SK-N-SH (cell line): ENCODE data around the gene DIP2A. TPM values are rescaled to one million over a fixed set of nuclear protein-coding genes. Genes with fewer than 3 reads are reported as not detected.

ENCODE experiments used
- CTCF ChIA-PET: fragments of 300-600, 350-600 bp; formaldehyde crosslinking; extraction: SDS; loops from one replicate; lab custom pipeline; 2021; lab: Yijun Ruan, JAX
- POLR2A ChIA-PET: fragments of 350-600 bp; sonication (Branson Sonifier 250); formaldehyde crosslinking; extraction: SDS; loops from one replicate; lab custom pipeline; 2020; ENCODE audit warnings: antibody characterized with exemption, inconsistent platforms; lab: Yijun Ruan, JAX
- DNase-seq: peaks from one replicate; pipeline ENCODE4 v3.0.0; 2012
- H2AFZ ChIP-seq: fragments of 200-600 bp; sonication (generic); 2 replicates; pipeline ENCODE4 v1.8.1; 2016; ENCODE audit warnings: antibody characterized with exemption, mild to moderate bottlenecking, low read depth
- H3F3A ChIP-seq: fragments of 200-600 bp; sonication (generic); replicated peaks from 2 replicates; pipeline ENCODE3; 2016; ENCODE audit warnings: antibody characterized with exemption, mild to moderate bottlenecking; ENCODE audit not compliant: insufficient read depth
- H3K27ac ChIP-seq, 2 experiments: fragments of 200-500 bp in 1 of 2; fragments of 200-600 bp in 1 of 2; sonication (Bioruptor generic) in 1 of 2; sonication (generic), shearing (Covaris generic) in 1 of 2; 2 replicates each; pipeline versions ENCODE4 v1.5.1 to v1.6.1; 2014 to 2016; ENCODE audit warnings: low read depth in 2 of 2, inconsistent platforms in 1 of 2, low read length in 1 of 2, mild to moderate bottlenecking in 1 of 2, mixed read lengths in 1 of 2
- H3K27me3 ChIP-seq: fragments of 200-600 bp; sonication (generic), shearing (Covaris generic); 2 replicates; pipeline ENCODE4 v1.6.1; 2016; ENCODE audit warnings: mixed run types; ENCODE audit not compliant: insufficient read depth
- H3K36me3 ChIP-seq, 2 experiments: fragments of 200-500 bp in 1 of 2; fragments of 200-600 bp in 1 of 2; sonication (Bioruptor generic) in 1 of 2; sonication (generic) in 1 of 2; replicated peaks in 1 of 2; 2 replicates each; pipeline versions ENCODE3 to v1.5.1; 2014 to 2016; ENCODE audit warnings: low read length in 1 of 2, mild to moderate bottlenecking in 1 of 2; ENCODE audit not compliant: insufficient read depth in 2 of 2, control insufficient read depth in 1 of 2
- H3K4me1 ChIP-seq, 2 experiments: fragments of 200-500 bp in 1 of 2; fragments of 200-600 bp in 1 of 2; sonication (Bioruptor generic) in 1 of 2; sonication (generic), shearing (Covaris generic) in 1 of 2; 2 replicates each; pipeline versions ENCODE4 v1.5.1 to v1.6.1; 2014 to 2016; ENCODE audit warnings: low read depth in 1 of 2, low read length in 1 of 2, mixed run types in 1 of 2; ENCODE audit not compliant: insufficient read depth in 2 of 2, control insufficient read depth in 1 of 2
- H3K4me2 ChIP-seq: fragments of 200-600 bp; sonication (generic), shearing (Covaris generic); 2 replicates; pipeline ENCODE4 v1.6.1; 2017; ENCODE audit warnings: mixed run types
- H3K4me3 ChIP-seq, 2 experiments: fragments of 200-500 bp in 1 of 2; fragments of 200-600 bp in 1 of 2; sonication (Bioruptor generic) in 1 of 2; sonication (generic), shearing (Covaris generic) in 1 of 2; 2 replicates each; pipeline versions ENCODE4 v1.5.1 to v1.8.1; 2014 to 2016; ENCODE audit warnings: low read depth in 2 of 2, inconsistent platforms in 1 of 2, low read length in 1 of 2, mild to moderate bottlenecking in 1 of 2, mixed read lengths in 1 of 2, moderate library complexity in 1 of 2
- H3K79me2 ChIP-seq: fragments of 200-600 bp; sonication (generic); 2 replicates; pipeline ENCODE4 v1.8.1; 2017; ENCODE audit warnings: mild to moderate bottlenecking; ENCODE audit not compliant: insufficient read depth
- H3K9ac ChIP-seq: fragments of 200-600 bp; sonication (generic); 2 replicates; pipeline ENCODE4 v1.6.1; 2017; ENCODE audit warnings: mixed run types
- H3K9me2 ChIP-seq: fragments of 200-600 bp; sonication (generic); 2 replicates; pipeline ENCODE4 v1.6.1; 2017; ENCODE audit warnings: mixed run types
- H3K9me3 ChIP-seq: fragments of 200-600 bp; sonication (generic); 2 replicates; pipeline ENCODE4 v1.6.1; 2017; ENCODE audit warnings: mixed run types, mild to moderate bottlenecking, moderate library complexity
- H4K20me1 ChIP-seq: fragments of 200-600 bp; sonication (generic); 2 replicates; pipeline ENCODE4 v1.6.1; 2017; ENCODE audit warnings: mild to moderate bottlenecking, mixed run types; ENCODE audit not compliant: insufficient read depth
- CHD2 ChIP-seq: fragments of 150-350 bp; IDR thresholded peaks from 2 replicates; pipeline ENCODE4 v1.6.1; 2018; ENCODE audit warnings: low read length; ENCODE audit not compliant: partially characterized antibody
- ELF1 ChIP-seq: IDR thresholded peaks from 2 replicates; pipeline ENCODE4 v1.4.0; 2012
- EP300 ChIP-seq, 2 experiments: IDR thresholded peaks; 2 replicates each; pipeline versions ENCODE4 v1.4.0 to v1.6.1; 2012; ENCODE audit warnings: borderline replicate concordance in 1 of 2, low read depth in 1 of 2, low read length in 1 of 2
- EZH2phosphoT487 ChIP-seq: fragments of 200-600 bp; sonication (generic); IDR thresholded peaks from 2 replicates; pipeline ENCODE4 v1.6.1; 2017; ENCODE audit warnings: low read depth, mixed run types, mild to moderate bottlenecking, antibody characterized with exemption, moderate library complexity, borderline replicate concordance
- FOXJ3 ChIP-seq: sonication (generic); formaldehyde crosslinking; IDR thresholded peaks from 2 replicates; pipeline ENCODE4 v1.5.1; 2020; ENCODE audit warnings: mild to moderate bottlenecking, missing genetic modification reagents
- IRF3 ChIP-seq: fragments of 150-350 bp; IDR thresholded peaks from 2 replicates; pipeline ENCODE4 v1.6.1; 2016; ENCODE audit warnings: mild to moderate bottlenecking, low read depth, low read length
- MEF2A ChIP-seq: IDR thresholded peaks from 2 replicates; pipeline ENCODE4 v1.4.0; 2012; ENCODE audit warnings: low read depth, borderline replicate concordance
- NRF1 ChIP-seq: IDR thresholded peaks from 2 replicates; pipeline ENCODE4 v1.6.1; 2012; ENCODE audit warnings: low read depth, mild to moderate bottlenecking, low read length
- PBX3 ChIP-seq: IDR thresholded peaks from 2 replicates; pipeline ENCODE4; 2012
- RAD21 ChIP-seq: IDR thresholded peaks from 2 replicates; pipeline ENCODE4 v1.6.1; 2012; ENCODE audit warnings: mild to moderate bottlenecking, low read length
- RCOR1 ChIP-seq: fragments of 150-350 bp; IDR thresholded peaks from 2 replicates; pipeline ENCODE4 v1.6.1; 2017; ENCODE audit warnings: antibody characterized with exemption, low read length
- RXRA ChIP-seq: IDR thresholded peaks from 2 replicates; pipeline ENCODE4 v1.4.0; 2012; ENCODE audit warnings: low read depth, mild to moderate bottlenecking, borderline replicate concordance
- SIN3A ChIP-seq: IDR thresholded peaks from 2 replicates; pipeline ENCODE4 v1.6.1; 2012; ENCODE audit warnings: low read depth, mild to moderate bottlenecking, low read length, moderate library complexity, borderline replicate concordance
- USF2 ChIP-seq: fragments of 150-350 bp; IDR thresholded peaks from 2 replicates; pipeline ENCODE4 v1.6.1; 2017; ENCODE audit warnings: antibody characterized with exemption, low read length, low read depth, borderline replicate concordance
- WGBS: methylation state at CpG from one replicate; pipeline ENCODE4 v1.1.6; 2017; ENCODE audit warnings: low lambda C conversion rate; 5-methylcytosine and 5-hydroxymethylcytosine counted together
- polyA plus RNA-seq, 3 experiments: library from polyadenylated mRNA; depleted of rRNA; stranded (reverse); fragments of >200 nt; gene quantifications; 2 replicates each; pipeline ENCODE4 v1.2.3, GENCODE V29; 2012
- TF ChIP-seq, protein P1 (sequence below): fragments of 200-600 bp; sonication (generic); IDR thresholded peaks from 2 replicates; pipeline ENCODE4 v1.6.1; 2017; ENCODE audit warnings: antibody characterized with exemption, mild to moderate bottlenecking, moderate library complexity

The DIP2A gene
- polyA plus RNA-seq, 1 of the 3 experiments (the other 2 are of a cell fraction) = 26.9 TPM

GRCh38 chr21:46581780-46582307 lies 123.2 kb downstream of the DIP2A start:
- 70% methylated on average over 2 of the region's 5 CpGs for WGBS
- Histone ChIP-seq H3K79me2 (no peaks in the 10 kb centered on the region), H3K27me3 (no peaks in the 10 kb centered on the region), H3K27ac (no peak overlapping the region), H3F3A (no peaks in the 10 kb centered on the region), H3K4me3 (no peak overlapping the region), H3K4me1 (no peaks in the 10 kb centered on the region), H3K9me3 (peaks cover 18% of the 10 kb centered on the region; the same call in 1 of the 2 replicates), H3K36me3 (peaks cover 0 to 13% of the 10 kb centered on the region in 2 experiments), H2AFZ (no peak overlapping the region), H3K9ac (no peak overlapping the region), H4K20me1 (no peaks in the 10 kb centered on the region), H3K4me2 (no peak overlapping the region), H3K9me2 (no peaks in the 10 kb centered on the region)
- ChIA-PET POLR2A (no interaction called here), CTCF (no interaction called here)
- TF ChIP-seq USF2 = no peak
- no peak for TF ChIP-seq SIN3A
- no peak for TF ChIP-seq EZH2phosphoT487
- TF ChIP-seq RAD21 = no peak
- TF ChIP-seq NRF1 = no peak
- no peak for DNase-seq

- Histone ChIP-seq H3K27me3 (no peaks in the 10 kb centered on the region), H3K79me2 (no peaks in the 10 kb centered on the region)
- TF ChIP-seq CHD2 = no peak
- TF ChIP-seq MEF2A = no peak
- no peak for TF ChIP-seq RCOR1
- TF ChIP-seq EP300 (IDR thresholded peaks at IDR 0.05; ENCODE audit: borderline replicate concordance in 1 of 2, low read depth in 1 of 2, low read length in 1 of 2) = no peak
- TF ChIP-seq PBX3 = no peak
- no peak for TF ChIP-seq IRF3
- no peak for TF ChIP-seq RXRA
- no peak for TF ChIP-seq FOXJ3 (CRISPR knock-in tag)
- TF ChIP-seq, protein P1, sequence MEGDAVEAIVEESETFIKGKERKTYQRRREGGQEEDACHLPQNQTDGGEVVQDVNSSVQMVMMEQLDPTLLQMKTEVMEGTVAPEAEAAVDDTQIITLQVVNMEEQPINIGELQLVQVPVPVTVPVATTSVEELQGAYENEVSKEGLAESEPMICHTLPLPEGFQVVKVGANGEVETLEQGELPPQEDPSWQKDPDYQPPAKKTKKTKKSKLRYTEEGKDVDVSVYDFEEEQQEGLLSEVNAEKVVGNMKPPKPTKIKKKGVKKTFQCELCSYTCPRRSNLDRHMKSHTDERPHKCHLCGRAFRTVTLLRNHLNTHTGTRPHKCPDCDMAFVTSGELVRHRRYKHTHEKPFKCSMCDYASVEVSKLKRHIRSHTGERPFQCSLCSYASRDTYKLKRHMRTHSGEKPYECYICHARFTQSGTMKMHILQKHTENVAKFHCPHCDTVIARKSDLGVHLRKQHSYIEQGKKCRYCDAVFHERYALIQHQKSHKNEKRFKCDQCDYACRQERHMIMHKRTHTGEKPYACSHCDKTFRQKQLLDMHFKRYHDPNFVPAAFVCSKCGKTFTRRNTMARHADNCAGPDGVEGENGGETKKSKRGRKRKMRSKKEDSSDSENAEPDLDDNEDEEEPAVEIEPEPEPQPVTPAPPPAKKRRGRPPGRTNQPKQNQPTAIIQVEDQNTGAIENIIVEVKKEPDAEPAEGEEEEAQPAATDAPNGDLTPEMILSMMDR = no peak
- no peak for TF ChIP-seq NRF1
- TF ChIP-seq ELF1 = no peak
- no peak for TF ChIP-seq EZH2phosphoT487
- TF ChIP-seq, all 33 proteins: peak for 0
- H3F3A ChIP-seq = no peaks in the 10 kb centered on the region
- DNase-seq = no peak
- no peaks in the 10 kb centered on the region for H3K9me2 ChIP-seq
- H3K9ac ChIP-seq = no peak overlapping the region
- CTCF ChIA-PET = no interaction called here
- no peak overlapping the region for H3K27ac ChIP-seq
- 73% methylated on average over 5 of the region's 7 CpGs for WGBS
- no peak overlapping the region for H2AFZ ChIP-seq
- H4K20me1 ChIP-seq = no peaks in the 10 kb centered on the region
- no peak overlapping the region for H3K4me2 ChIP-seq
- H3K4me1 ChIP-seq = no peaks in the 10 kb centered on the region
- POLR2A ChIA-PET = interaction anchor here (1.2 kb wide), 1 partner anchor 50 kb away, joined by 4 read pairs; the partner anchor contains the start of gene PRMT2
- H3K4me3 ChIP-seq = no peak overlapping the region
- peaks cover 0 to 13% of the 10 kb centered on the region in 2 experiments for H3K36me3 ChIP-seq
- H3K9me3 ChIP-seq = 0 out of 2 replicates have a peak, but pooled peaks cover 11% of the 10 kb centered on the region
Observed at GRCh38 chr21:46585191-46585953, 126.7 kb downstream of the DIP2A start.
